IMR-90 (cell line): Measurements from ENCODE around the gene AK1. TPM values are rescaled to one million over a fixed set of nuclear protein-coding genes. Genes with fewer than 3 reads are reported as not detected.

Source experiments
- ATAC-seq: fragments of 200-7000 bp; cut with Tn5 transposase; 2 replicates; pipeline ENCODE4 v1.9.1; 2020; ENCODE audit warnings: low read depth, mild to moderate bottlenecking, moderate library complexity
- BruUV-seq: library from RNA; stranded (reverse); fragments of 400-500 nt; replicated peaks from 2 replicates; lab custom pipeline; 2021; lab: Mats Ljungman, UMichigan
- CTCF ChIA-PET: fragments of 300-600 bp; formaldehyde crosslinking; extraction: SDS; loops from one replicate; lab custom pipeline; 2021; ENCODE audit warnings: antibody characterized with exemption; lab: Yijun Ruan, JAX
- POLR2A ChIA-PET: fragments of 300-600 bp; sonication (Branson Sonifier 250); formaldehyde crosslinking; loops from one replicate; lab custom pipeline; 2022; ENCODE audit warnings: antibody characterized with exemption; ENCODE audit not compliant: unreplicated experiment; lab: Charles Lee
- DNase-seq: peaks from one replicate; pipeline ENCODE4 v3.0.0; 2013
- H2AFZ ChIP-seq: replicated peaks from 2 replicates; pipeline ENCODE3; 2013; ENCODE audit warnings: low read length, mild to moderate bottlenecking; ENCODE audit not compliant: poor library complexity
- H2AK5ac ChIP-seq: 2 replicates; pipeline ENCODE4 v1.6.1; 2013; ENCODE audit warnings: low read depth, low read length, inconsistent platforms
- H2AK9ac ChIP-seq: replicated peaks from 2 replicates; pipeline ENCODE3; 2013; ENCODE audit warnings: mild to moderate bottlenecking, low read depth, low read length, moderate library complexity; ENCODE audit not compliant: poor library complexity
- H2BK120ac ChIP-seq: 2 replicates; pipeline ENCODE4 v1.6.1; 2013; ENCODE audit warnings: low read depth, low read length, inconsistent platforms
- H2BK15ac ChIP-seq: 3 replicates; pipeline ENCODE4 v1.6.1; 2013; ENCODE audit warnings: low read depth, low read length, inconsistent platforms
- H2BK20ac ChIP-seq: 2 replicates; pipeline ENCODE4 v1.6.1; 2013; ENCODE audit warnings: low read depth, mild to moderate bottlenecking, inconsistent platforms, low read length, moderate library complexity
- H2BK5ac ChIP-seq: 2 replicates; pipeline ENCODE4 v1.6.1; 2013; ENCODE audit warnings: mild to moderate bottlenecking, low read depth, low read length, inconsistent platforms; ENCODE audit not compliant: poor library complexity, severe bottlenecking
- H3K14ac ChIP-seq: replicated peaks from 2 replicates; pipeline ENCODE4 v1.6.1; 2013; ENCODE audit warnings: low read depth, low read length, inconsistent platforms
- H3K18ac ChIP-seq: 2 replicates; pipeline ENCODE4 v1.6.1; 2013; ENCODE audit warnings: low read depth, low read length, control low read depth
- H3K23ac ChIP-seq: 2 replicates; pipeline ENCODE4 v1.6.1; 2013; ENCODE audit warnings: low read depth, low read length, inconsistent platforms
- H3K27ac ChIP-seq: 2 replicates; pipeline ENCODE4 v1.5.1; 2013; ENCODE audit warnings: mild to moderate bottlenecking, control low read depth, low read length; ENCODE audit not compliant: insufficient read depth
- H3K27me3 ChIP-seq: 2 replicates; pipeline ENCODE4 v1.6.1; 2013; ENCODE audit warnings: low read length; ENCODE audit not compliant: control insufficient read depth, insufficient read depth
- H3K36me3 ChIP-seq: 2 replicates; pipeline ENCODE4 v1.6.1; 2013; ENCODE audit warnings: low read length, mixed read lengths; ENCODE audit not compliant: control insufficient read depth, insufficient read depth
- H3K4ac ChIP-seq: 2 replicates; pipeline ENCODE4 v1.6.1; 2013; ENCODE audit warnings: low read depth, low read length, inconsistent platforms
- H3K4me1 ChIP-seq: 2 replicates; pipeline ENCODE4 v1.6.1; 2013; ENCODE audit warnings: low read length, mixed read lengths; ENCODE audit not compliant: control insufficient read depth, insufficient read depth
- H3K4me2 ChIP-seq: 2 replicates; pipeline ENCODE4 v1.6.1; 2013; ENCODE audit warnings: low read depth, mild to moderate bottlenecking, control low read depth, low read length, moderate library complexity
- H3K4me3 ChIP-seq: 2 replicates; pipeline ENCODE4 v1.5.1; 2013; ENCODE audit warnings: low read depth, mild to moderate bottlenecking, control low read depth, low read length, moderate library complexity; ENCODE audit not compliant: insufficient read depth
- H3K56ac ChIP-seq: 2 replicates; pipeline ENCODE4 v1.6.1; 2013; ENCODE audit warnings: low read length, inconsistent platforms; ENCODE audit not compliant: insufficient read depth; ENCODE audit errors: extremely low read depth
- H3K79me1 ChIP-seq, 2 experiments: 2 replicates each; pipeline ENCODE4 v1.6.1; 2013; ENCODE audit warnings: low read length in 2 of 2, inconsistent platforms in 1 of 2, low read depth in 1 of 2
- H3K9ac ChIP-seq: 2 replicates; pipeline ENCODE4 v1.6.1; 2013; ENCODE audit warnings: low read depth, low read length, control low read depth
- H3K9me1 ChIP-seq: 2 replicates; pipeline ENCODE4 v1.6.1; 2013; ENCODE audit warnings: low read length, inconsistent platforms; ENCODE audit not compliant: insufficient read depth
- H3K9me3 ChIP-seq: 2 replicates; pipeline ENCODE4 v1.6.1; 2013; ENCODE audit warnings: low read length; ENCODE audit not compliant: control insufficient read depth, insufficient read depth
- H4K20me1 ChIP-seq: 2 replicates; pipeline ENCODE4 v1.6.1; 2013; ENCODE audit warnings: low read length, inconsistent platforms; ENCODE audit not compliant: insufficient read depth
- H4K5ac ChIP-seq: 2 replicates; pipeline ENCODE4 v1.6.1; 2013; ENCODE audit warnings: mild to moderate bottlenecking, low read depth, low read length, control low read depth
- H4K8ac ChIP-seq, 2 experiments: 2 replicates each; pipeline ENCODE4 v1.6.1; 2013; ENCODE audit warnings: low read depth in 2 of 2, low read length in 2 of 2, control low read depth in 1 of 2, inconsistent platforms in 1 of 2
- H4K91ac ChIP-seq: 2 replicates; pipeline ENCODE4 v1.6.1; 2013; ENCODE audit warnings: low read depth, low read length, inconsistent platforms; ENCODE audit not compliant: insufficient read depth
- BHLHE40 ChIP-seq: fragments of 150-350 bp; IDR thresholded peaks from 2 replicates; pipeline ENCODE4 v1.6.1; 2016; ENCODE audit warnings: mild to moderate bottlenecking, low read depth, low read length
- CEBPB ChIP-seq: IDR thresholded peaks from 2 replicates; pipeline ENCODE4 v1.6.1; 2012; ENCODE audit warnings: low read depth, low read length, improper control_type of control experiment
- CHD1 ChIP-seq: IDR thresholded peaks from 2 replicates; pipeline ENCODE4 v1.6.1; 2012; ENCODE audit warnings: low read depth, low read length, improper control_type of control experiment
- CTCF ChIP-seq: conservative IDR thresholded peaks from 2 replicates; pipeline ENCODE4 v1.5.1; 2012; ENCODE audit warnings: mild to moderate bottlenecking, low read depth, low read length, improper control_type of control experiment
- MAFK ChIP-seq: IDR thresholded peaks from 2 replicates; pipeline ENCODE4 v1.6.1; 2012; ENCODE audit warnings: low read depth, low read length, improper control_type of control experiment
- MXI1 ChIP-seq: IDR thresholded peaks from 2 replicates; pipeline ENCODE4 v1.6.1; 2012; ENCODE audit warnings: low read depth, mild to moderate bottlenecking, low read length, moderate library complexity, borderline replicate concordance
- POLR2A ChIP-seq: IDR thresholded peaks from 2 replicates; pipeline ENCODE4 v1.6.1; 2012; ENCODE audit warnings: mild to moderate bottlenecking, low read depth, low read length
- RAD21 ChIP-seq: IDR thresholded peaks from 2 replicates; pipeline ENCODE4 v1.6.1; 2012; ENCODE audit warnings: low read length, improper control_type of control experiment
- RCOR1 ChIP-seq: IDR thresholded peaks from 2 replicates; pipeline ENCODE4 v1.6.1; 2012; ENCODE audit warnings: mild to moderate bottlenecking, low read length, improper control_type of control experiment; ENCODE audit not compliant: insufficient replicate concordance
- RFX5 ChIP-seq: IDR thresholded peaks from 2 replicates; pipeline ENCODE4 v1.8.0; 2012; ENCODE audit warnings: low read depth, mild to moderate bottlenecking, low read length, moderate library complexity
- SMC3 ChIP-seq: fragments of 150-350 bp; IDR thresholded peaks from 2 replicates; pipeline ENCODE4 v1.6.1; 2016; ENCODE audit warnings: low read depth, mild to moderate bottlenecking, antibody characterized with exemption, low read length, moderate library complexity
- WGBS, 2 experiments: methylation state at CpG; one replicate each; pipeline versions ENCODE4 v1.1.5 to v1.1.7; 2013; ENCODE audit warnings: missing lambda C conversion rate in 2 of 2; ENCODE audit not compliant: insufficient read length in 1 of 2; ENCODE audit errors: extremely low coverage in 2 of 2; 5-methylcytosine and 5-hydroxymethylcytosine counted together
- dilution Hi-C: fragments of 300-500 bp; cut with HindIII; formaldehyde crosslinking; loops from one replicate; pipeline ENCODE4 v1.14.3; 2018; ENCODE audit warnings: low sequenced_read_pairs; ENCODE audit not compliant: unreplicated experiment
- in situ Hi-C: fragments of 300-500 bp; cut with MboI; formaldehyde crosslinking; loops from 3 replicates; pipeline ENCODE4 v1.14.3; 2019; ENCODE audit warnings: low sequenced_read_pairs, inconsistent platforms, mixed read lengths
- intact Hi-C: fragments of 100-400 bp; cut with micrococcal nuclease; formaldehyde crosslinking; loops from 2 replicates; pipeline ENCODE4 v1.10.0; 2022
- polyA plus RNA-seq, 3 experiments: library from polyadenylated mRNA; depleted of rRNA; stranded (reverse); fragments of >200 nt; gene quantifications; 2 replicates each; pipeline ENCODE4 v1.2.3, GENCODE V29; 2012; ENCODE audit warnings: low replicate concordance in 1 of 3
- total RNA-seq: library from RNA; depleted of rRNA; stranded (reverse); fragments of >200 nt; gene quantifications from 2 replicates; pipeline ENCODE4 v1.2.3, GENCODE V29; 2012
- TF ChIP-seq, protein P1 (sequence below): fragments of 150-350 bp; IDR thresholded peaks from 2 replicates; pipeline ENCODE4 v1.6.1; 2017; ENCODE audit warnings: mild to moderate bottlenecking, antibody characterized with exemption, low read length, low read depth
- TF ChIP-seq, protein P2 (sequence below): fragments of 150-350 bp; IDR thresholded peaks from 2 replicates; pipeline ENCODE4 v1.6.1; 2016; ENCODE audit warnings: low read depth, mild to moderate bottlenecking, low read length, moderate library complexity, borderline replicate concordance

Gene AK1
- total and polyA plus RNA-seq, 2 of the 4 experiments (the other 2 are of a cell fraction): 44.8 to 119 TPM

DNA sequence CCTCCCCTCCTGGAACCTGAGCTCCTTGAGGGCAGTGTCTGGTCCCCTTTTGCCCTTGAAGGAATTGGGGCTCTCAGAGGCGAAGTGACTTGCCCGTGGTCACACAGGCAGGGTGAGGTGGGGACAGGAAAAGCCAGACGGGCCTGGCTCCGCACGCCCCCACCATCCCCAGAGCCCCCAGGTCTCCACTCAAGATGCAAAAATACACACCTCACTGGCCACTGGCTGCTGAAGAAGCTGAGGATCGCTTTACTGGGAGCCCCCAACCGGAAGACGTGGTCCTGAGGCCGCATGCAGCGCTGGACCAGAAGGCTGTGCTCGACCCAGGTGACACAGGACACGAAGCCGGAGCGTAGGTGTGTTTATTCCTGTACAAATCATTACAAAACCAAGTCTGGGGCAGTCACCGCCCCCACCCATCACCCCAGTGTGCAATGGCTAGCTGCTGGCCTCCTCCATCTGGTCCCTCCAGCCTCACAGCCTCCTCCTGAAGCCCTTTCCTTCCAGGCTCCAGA lies 7.6 kb upstream of the AK1 start:
- Histone ChIP-seq H3K9me1 (peaks cover 5% of the 10 kb centered on the region), H3K4ac (no peak overlapping the region), H4K5ac (no peak overlapping the region), H2AK5ac (no peak overlapping the region), H3K4me3 (no peak overlapping the region), H3K4me2 (no peak overlapping the region), H3K14ac (no peak overlapping the region), H3K18ac (no peak overlapping the region), H2BK120ac (no peak overlapping the region), H3K4me1 (peaks cover 4% of the 10 kb centered on the region), H3K36me3 (peaks cover 44% of the 10 kb centered on the region), H3K27ac (no peak overlapping the region), H4K20me1 (peaks cover 6% of the 10 kb centered on the region; the same call in 1 of the 2 replicates), H4K8ac (no peak overlapping the region), H2AK9ac (no peak overlapping the region), H3K79me1 (peaks cover 0 to 17% of the 10 kb centered on the region in 2 experiments; a peak in 3 of 4 replicates), H3K27me3 (no peaks in the 10 kb centered on the region), H2BK5ac (no peak overlapping the region), H3K23ac (no peak overlapping the region), H2AFZ (no peak overlapping the region), H3K56ac (no peak overlapping the region), H4K91ac (no peak overlapping the region), H3K9me3 (no peaks in the 10 kb centered on the region), H3K9ac (no peak overlapping the region), H2BK15ac (no peak overlapping the region), H2BK20ac (no peak overlapping the region)
- no CpG with 5 or more reads among the region's 15 CpGs for WGBS, 2 experiments
- DNase-seq: no peak
- no peak for TF ChIP-seq RAD21
- no peak for TF ChIP-seq POLR2A
- no peak for TF ChIP-seq CEBPB
- no peak for TF ChIP-seq CHD1
- TF ChIP-seq MXI1: no peak
- TF ChIP-seq BHLHE40: no peak
- TF ChIP-seq, protein P1, sequence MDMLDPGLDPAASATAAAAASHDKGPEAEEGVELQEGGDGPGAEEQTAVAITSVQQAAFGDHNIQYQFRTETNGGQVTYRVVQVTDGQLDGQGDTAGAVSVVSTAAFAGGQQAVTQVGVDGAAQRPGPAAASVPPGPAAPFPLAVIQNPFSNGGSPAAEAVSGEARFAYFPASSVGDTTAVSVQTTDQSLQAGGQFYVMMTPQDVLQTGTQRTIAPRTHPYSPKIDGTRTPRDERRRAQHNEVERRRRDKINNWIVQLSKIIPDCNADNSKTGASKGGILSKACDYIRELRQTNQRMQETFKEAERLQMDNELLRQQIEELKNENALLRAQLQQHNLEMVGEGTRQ: no peak
- TF ChIP-seq RCOR1: no peak
- no peak for TF ChIP-seq MAFK
- no peak for TF ChIP-seq CTCF
- no peak for TF ChIP-seq RFX5
- TF ChIP-seq, protein P2, sequence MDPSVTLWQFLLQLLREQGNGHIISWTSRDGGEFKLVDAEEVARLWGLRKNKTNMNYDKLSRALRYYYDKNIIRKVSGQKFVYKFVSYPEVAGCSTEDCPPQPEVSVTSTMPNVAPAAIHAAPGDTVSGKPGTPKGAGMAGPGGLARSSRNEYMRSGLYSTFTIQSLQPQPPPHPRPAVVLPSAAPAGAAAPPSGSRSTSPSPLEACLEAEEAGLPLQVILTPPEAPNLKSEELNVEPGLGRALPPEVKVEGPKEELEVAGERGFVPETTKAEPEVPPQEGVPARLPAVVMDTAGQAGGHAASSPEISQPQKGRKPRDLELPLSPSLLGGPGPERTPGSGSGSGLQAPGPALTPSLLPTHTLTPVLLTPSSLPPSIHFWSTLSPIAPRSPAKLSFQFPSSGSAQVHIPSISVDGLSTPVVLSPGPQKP: no peak
- no peak for TF ChIP-seq SMC3
- POLR2A ChIA-PET: no interaction called here
- CTCF ChIA-PET: interaction anchor here (0.6 kb wide), 1 partner anchor 394 kb away, joined by 3 read pairs; no protein-coding TSS in a partner anchor
- no TSS peak for BruUV-seq
- in situ Hi-C loops (no loop called here), dilution Hi-C loops (no loop called here), intact Hi-C loops (no loop called here)
- no peak for ATAC-seq
